PC-3 (cell line): ENCODE results near the gene LAGE3. TPM values are rescaled to one million over a fixed set of nuclear protein-coding genes. Genes with fewer than 3 reads are reported as not detected.

Experiments used
- ATAC-seq: fragments of 200-7000 bp; cut with Tn5 transposase; 2 replicates; pipeline ENCODE4 v1.9.1; 2020; ENCODE audit warnings: mild to moderate bottlenecking, moderate library complexity
- BruUV-seq: library from RNA; stranded (reverse); fragments of 400-500 nt; replicated peaks from 2 replicates; lab custom pipeline; 2021; lab: Mats Ljungman, UMichigan
- CTCF ChIA-PET: fragments of 300-600 bp; sonication (Branson Sonifier 250); formaldehyde crosslinking; loops from one replicate; lab custom pipeline; 2022; ENCODE audit warnings: antibody characterized with exemption; lab: Charles Lee
- POLR2A ChIA-PET: fragments of 300-600 bp; sonication (Branson Sonifier 250); formaldehyde crosslinking; loops from one replicate; lab custom pipeline; 2022; ENCODE audit warnings: antibody characterized with exemption; ENCODE audit not compliant: unreplicated experiment; lab: Charles Lee
- DNase-seq: peaks from one replicate; pipeline ENCODE4 v3.0.0-alpha.2; 2015
- H2AFZ ChIP-seq: fragments of 300-600 bp; sonication (generic); 2 replicates; pipeline ENCODE4 v1.6.0; 2016; ENCODE audit warnings: antibody characterized with exemption, low read length
- H3F3A ChIP-seq: fragments of 300-600 bp; sonication (generic); one replicate; pipeline ENCODE4 v1.6.0; 2017; ENCODE audit warnings: antibody characterized with exemption, low read length, control low read depth, mild to moderate bottlenecking; ENCODE audit not compliant: unreplicated experiment
- H3K27ac ChIP-seq: fragments of 300-600 bp; sonication (generic); 2 replicates; pipeline ENCODE4 v1.5.1; 2016; ENCODE audit warnings: mild to moderate bottlenecking, low read length
- H3K27me3 ChIP-seq: fragments of 300-600 bp; sonication (generic); 2 replicates; pipeline ENCODE4 v1.6.1; 2016; ENCODE audit warnings: low read length, mixed read lengths
- H3K36me3 ChIP-seq: fragments of 300-600 bp; sonication (generic); 2 replicates; pipeline ENCODE4 v1.6.1; 2016; ENCODE audit warnings: low read depth, mixed run types, low read length, mixed read lengths
- H3K4me1 ChIP-seq: fragments of 300-600 bp; sonication (generic); 2 replicates; pipeline ENCODE4 v1.5.1; 2016; ENCODE audit warnings: low read length; ENCODE audit not compliant: insufficient read depth
- H3K4me2 ChIP-seq: fragments of 300-600 bp; sonication (generic); 2 replicates; pipeline ENCODE4 v1.6.0; 2016; ENCODE audit warnings: low read length
- H3K4me3 ChIP-seq: fragments of 300-600 bp; sonication (generic); 2 replicates; pipeline ENCODE4 v1.5.1; 2016; ENCODE audit warnings: mild to moderate bottlenecking, low read length, mixed read lengths
- H3K79me2 ChIP-seq: fragments of 300-600 bp; sonication (generic); 2 replicates; pipeline ENCODE4 v1.6.1; 2017; ENCODE audit warnings: low read length, mixed read lengths
- H3K9ac ChIP-seq: fragments of 300-600 bp; sonication (generic); 2 replicates; pipeline ENCODE4 v1.6.0; 2016; ENCODE audit warnings: mild to moderate bottlenecking, low read length
- H3K9me2 ChIP-seq: fragments of 300-600 bp; sonication (generic); replicated peaks from 2 replicates; pipeline ENCODE4 v1.6.1; 2016; ENCODE audit warnings: mixed run types, low read length, mixed read lengths
- H3K9me3 ChIP-seq: fragments of 300-600 bp; sonication (generic); 2 replicates; pipeline ENCODE4 v1.6.1; 2016; ENCODE audit warnings: low read length, mixed read lengths
- H4K20me1 ChIP-seq: fragments of 300-600 bp; sonication (generic); 2 replicates; pipeline ENCODE4 v1.6.1; 2016; ENCODE audit warnings: low read length, mixed read lengths
- EZH2 ChIP-seq: fragments of 300-600 bp; sonication (generic); IDR thresholded peaks from one replicate; pipeline ENCODE4 v1.6.1; 2017; ENCODE audit warnings: antibody characterized with exemption, mild to moderate bottlenecking, low read length; ENCODE audit not compliant: unreplicated experiment
- EZH2phosphoT487 ChIP-seq: fragments of 300-600 bp; sonication (generic); IDR thresholded peaks from 2 replicates; pipeline ENCODE4 v1.6.1; 2018; ENCODE audit warnings: mild to moderate bottlenecking, antibody characterized with exemption, low read length, borderline replicate concordance
- intact Hi-C: fragments of 100-400 bp; cut with micrococcal nuclease; formaldehyde crosslinking; loops from 2 replicates; pipeline ENCODE4 v1.9.0; 2023
- total RNA-seq: library from RNA; depleted of rRNA; stranded (reverse); fragments of >200 nt; gene quantifications from 2 replicates; pipeline ENCODE4 v1.2.3, GENCODE V29; 2014
- TF ChIP-seq, protein P1 (sequence below): fragments of 300-600 bp; sonication (generic); conservative IDR thresholded peaks from 2 replicates; pipeline ENCODE4 v1.5.1; 2017; ENCODE audit warnings: antibody characterized with exemption, low read depth, mild to moderate bottlenecking, low read length

Gene LAGE3
- total RNA-seq, 1 experiment from 2014 or later, result 87.4 TPM

DNA sequence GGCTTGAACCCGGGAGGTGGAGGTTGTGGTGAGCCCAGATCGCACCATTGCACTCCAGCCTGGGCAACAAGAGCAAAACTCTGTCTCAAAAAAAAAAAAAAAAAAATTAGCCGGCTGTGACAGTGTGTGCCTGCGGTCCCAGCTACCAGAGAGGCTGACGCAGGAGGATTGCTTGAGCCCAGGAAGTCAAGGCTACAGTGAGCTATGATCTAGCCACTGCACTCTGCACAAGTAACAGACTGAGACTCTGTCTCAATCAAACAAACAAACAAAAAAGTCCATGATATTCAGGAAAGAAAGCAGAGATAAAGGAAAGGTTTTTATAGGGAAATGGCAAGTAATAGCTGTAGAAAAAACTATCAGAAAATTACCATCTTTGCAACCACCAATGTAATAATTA is 2.1 kb upstream of the LAGE3 start:
- ChIA-PET POLR2A (no interaction called here), CTCF (no interaction called here)
- Histone ChIP-seq H3K4me3 (no peak overlapping the region), H3K9me3 (no peaks in the 10 kb centered on the region), H3K9me2 (no peaks in the 10 kb centered on the region), H3F3A (no peaks in the 10 kb centered on the region), H3K79me2 (peaks cover 28% of the 10 kb centered on the region), H3K27ac (no peak overlapping the region), H4K20me1 (no peaks in the 10 kb centered on the region), H3K4me2 (no peak overlapping the region), H3K4me1 (peaks cover 31% of the 10 kb centered on the region), H3K9ac (no peak overlapping the region), H3K36me3 (peaks cover 12% of the 10 kb centered on the region), H2AFZ (no peak overlapping the region), H3K27me3 (no peaks in the 10 kb centered on the region)
- ATAC-seq (no peak), DNase-seq (no peak)
- TF ChIP-seq EZH2phosphoT487 (no peak), EZH2 (no peak)
- TF ChIP-seq, protein P1, sequence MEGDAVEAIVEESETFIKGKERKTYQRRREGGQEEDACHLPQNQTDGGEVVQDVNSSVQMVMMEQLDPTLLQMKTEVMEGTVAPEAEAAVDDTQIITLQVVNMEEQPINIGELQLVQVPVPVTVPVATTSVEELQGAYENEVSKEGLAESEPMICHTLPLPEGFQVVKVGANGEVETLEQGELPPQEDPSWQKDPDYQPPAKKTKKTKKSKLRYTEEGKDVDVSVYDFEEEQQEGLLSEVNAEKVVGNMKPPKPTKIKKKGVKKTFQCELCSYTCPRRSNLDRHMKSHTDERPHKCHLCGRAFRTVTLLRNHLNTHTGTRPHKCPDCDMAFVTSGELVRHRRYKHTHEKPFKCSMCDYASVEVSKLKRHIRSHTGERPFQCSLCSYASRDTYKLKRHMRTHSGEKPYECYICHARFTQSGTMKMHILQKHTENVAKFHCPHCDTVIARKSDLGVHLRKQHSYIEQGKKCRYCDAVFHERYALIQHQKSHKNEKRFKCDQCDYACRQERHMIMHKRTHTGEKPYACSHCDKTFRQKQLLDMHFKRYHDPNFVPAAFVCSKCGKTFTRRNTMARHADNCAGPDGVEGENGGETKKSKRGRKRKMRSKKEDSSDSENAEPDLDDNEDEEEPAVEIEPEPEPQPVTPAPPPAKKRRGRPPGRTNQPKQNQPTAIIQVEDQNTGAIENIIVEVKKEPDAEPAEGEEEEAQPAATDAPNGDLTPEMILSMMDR, result no peak
- no TSS peak for BruUV-seq
- intact Hi-C loops, result no loop called here

DNA sequence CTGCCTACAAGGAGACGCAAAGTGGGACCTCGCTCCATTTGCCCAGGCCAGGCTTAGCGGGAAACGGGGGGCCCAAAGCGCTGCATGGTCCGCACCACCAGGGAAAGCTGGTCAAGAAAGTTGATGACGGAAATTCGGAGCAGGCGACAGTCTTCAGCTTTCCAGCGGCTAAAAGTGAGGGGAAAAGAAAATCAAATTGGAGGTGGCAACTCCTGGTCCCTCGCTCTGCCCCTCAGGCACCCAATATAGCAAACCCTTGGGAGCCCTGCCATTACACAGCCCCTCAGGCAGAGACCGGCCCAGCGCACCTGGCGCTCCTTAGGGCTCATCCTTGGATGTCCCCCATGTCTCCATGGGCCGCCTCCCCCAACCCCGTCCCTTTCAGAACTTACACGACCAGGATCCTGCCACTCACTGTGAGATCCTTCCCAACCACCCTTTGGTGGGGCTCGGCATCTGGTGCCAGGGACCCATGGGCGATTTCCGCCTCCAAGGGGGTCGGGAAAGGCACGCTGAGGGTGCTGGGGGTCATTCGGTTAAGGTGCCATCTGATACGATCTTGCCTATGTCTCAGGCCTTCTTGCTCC is 1.1 kb downstream of the LAGE3 start:
- Histone ChIP-seq H3K4me2 (peak overlapping the region; percentile 94), H3K79me2 (0 out of 2 replicates have a peak, but pooled peaks cover 4% of the 10 kb centered on the region), H3K9me2 (no peaks in the 10 kb centered on the region), H3K9ac (peak overlapping the region; percentile 60), H3F3A (no peaks in the 10 kb centered on the region), H4K20me1 (no peaks in the 10 kb centered on the region), H3K4me3 (peak overlapping the region; percentile 72), H3K27ac (no peak overlapping the region), H3K36me3 (no peaks in the 10 kb centered on the region), H3K9me3 (no peaks in the 10 kb centered on the region), H3K4me1 (peaks cover 12% of the 10 kb centered on the region), H2AFZ (peak overlapping the region; percentile 90), H3K27me3 (no peaks in the 10 kb centered on the region)
- CTCF ChIA-PET, result no interaction called here
- TF ChIP-seq EZH2phosphoT487 (no peak), EZH2 (no peak)
- TF ChIP-seq, protein P1, result no peak
- ATAC-seq, result peak; percentile 9
- TSS peak; percentile 94 for BruUV-seq
- DNase-seq, result no peak
- POLR2A ChIA-PET, result interaction anchor here (1.0 kb wide), 1 partner anchor 12 kb away, joined by 4 read pairs; the partner anchor contains the start of gene SLC10A3
- intact Hi-C loops, result loop anchor here (5.0 kb wide), 1 partner anchor 36 kb away; the partner anchor contains the start of gene FAM50A

DNA sequence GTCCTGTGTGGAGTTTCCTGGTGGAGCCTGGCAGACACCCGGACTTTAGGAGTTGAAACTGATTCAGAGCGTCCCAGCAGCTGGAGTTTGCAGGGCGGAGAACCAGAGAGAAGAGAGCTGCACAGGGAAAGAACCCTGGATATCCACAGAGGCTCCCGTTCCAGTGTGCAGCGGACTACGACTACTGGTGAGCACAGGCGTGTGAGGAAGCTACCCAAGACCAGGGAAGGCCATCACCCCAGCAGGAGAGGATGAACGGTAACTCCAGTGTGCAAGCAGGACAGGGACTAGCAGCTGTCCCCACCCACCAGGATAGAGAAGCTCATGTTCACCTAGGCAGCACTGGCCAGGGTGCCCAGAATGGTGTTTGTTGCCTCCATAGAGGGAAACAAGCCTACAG is 2.3 kb downstream of the LAGE3 start:
- POLR2A ChIA-PET, result no interaction called here
- Histone ChIP-seq H3K36me3 (no peaks in the 10 kb centered on the region), H3K4me3 (no peak overlapping the region), H3K79me2 (0 out of 2 replicates have a peak, but pooled peaks cover 4% of the 10 kb centered on the region), H3K27ac (no peak overlapping the region), H4K20me1 (no peaks in the 10 kb centered on the region), H3K9me3 (no peaks in the 10 kb centered on the region), H3K4me1 (peaks cover 12% of the 10 kb centered on the region), H3K27me3 (no peaks in the 10 kb centered on the region), H2AFZ (no peak overlapping the region), H3K9me2 (no peaks in the 10 kb centered on the region), H3K4me2 (no peak overlapping the region), H3K9ac (no peak overlapping the region), H3F3A (no peaks in the 10 kb centered on the region)
- CTCF ChIA-PET, result no interaction called here
- intact Hi-C loops, result loop anchor here (5.0 kb wide), 1 partner anchor 35 kb away; the partner anchor contains the start of gene FAM50A
- DNase-seq (no peak), ATAC-seq (no peak)
- TF ChIP-seq EZH2 (no peak), EZH2phosphoT487 (no peak)
- TF ChIP-seq, protein P1, result no peak
- BruUV-seq, result no TSS peak
